ENCODE results near the gene CLDN9.
"Not testable (repeated sequence)": the region's sequence is repeated elsewhere in the genome, so short reads cannot be mapped to it uniquely, and the experiment has no call there.

Gene CLDN9

DNA sequence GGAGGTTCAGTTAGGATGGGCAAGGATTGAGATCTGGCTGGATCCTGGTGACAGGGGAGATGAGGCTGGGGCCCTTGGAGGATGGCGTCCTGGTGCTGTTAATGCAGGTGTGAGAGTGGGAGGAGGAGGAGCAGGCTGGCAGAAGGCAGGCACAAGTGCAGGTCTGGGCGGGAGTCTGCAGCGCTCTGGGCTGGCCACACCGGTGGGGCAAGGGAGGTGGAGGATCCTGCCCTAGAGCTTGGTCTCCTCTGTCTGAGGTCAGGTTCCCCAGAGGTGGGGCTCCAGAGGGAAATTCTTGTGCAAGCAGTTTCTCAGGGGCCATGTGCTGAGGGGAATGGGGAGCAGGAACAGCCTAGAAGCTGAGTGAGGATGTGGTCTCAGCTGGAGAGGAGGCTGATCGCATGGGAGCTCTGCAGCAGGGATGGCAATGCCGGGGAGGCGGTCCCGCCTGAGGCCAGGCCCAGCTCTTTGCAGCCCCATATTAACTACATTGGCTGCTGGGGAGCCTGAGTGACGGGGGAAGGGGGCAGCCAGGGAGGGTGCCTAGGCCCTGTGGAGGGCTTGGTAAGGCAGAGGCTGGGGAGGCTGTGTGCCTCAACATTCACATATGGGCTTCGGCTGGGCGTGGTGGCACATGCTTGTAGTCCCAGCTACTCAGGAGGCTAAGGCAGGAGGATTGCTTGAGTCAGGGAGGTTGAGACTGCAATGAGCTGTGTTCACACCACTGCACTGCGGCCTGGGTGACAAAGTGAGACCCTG lies 40.0 kb downstream of the CLDN9 start:
- not testable (repeated sequence) for H3K9me3 ChIP-seq (ENCODE audit: control insufficient read depth, insufficient read depth, low read length); H3K9ac ChIP-seq (ENCODE audit: low read depth, low read length); H3K36me3 ChIP-seq (ENCODE audit: insufficient read depth, low read length); H3K4me1 ChIP-seq (ENCODE audit: insufficient read depth, low read length)

DNA sequence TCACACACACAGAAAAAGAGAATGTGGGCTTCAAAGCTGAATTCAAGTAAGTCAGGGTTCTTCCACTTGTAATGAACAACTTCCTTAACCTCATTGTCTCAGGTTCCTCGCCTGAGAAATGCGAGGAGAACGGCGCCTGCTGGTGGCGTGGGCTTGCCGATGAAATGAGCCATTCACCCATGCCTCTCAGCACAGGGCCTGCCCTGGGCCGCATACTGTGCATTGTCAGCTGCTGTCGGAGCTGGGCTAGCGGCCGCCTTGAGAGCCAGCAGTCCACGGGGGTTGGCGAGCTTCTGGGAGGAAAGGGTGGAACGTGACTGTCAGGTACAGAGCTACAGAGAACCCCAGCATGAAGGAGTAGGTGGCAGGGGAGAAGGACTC lies 40.6 kb downstream of the CLDN9 start:
- not testable (repeated sequence) for H3K36me3 ChIP-seq (ENCODE audit: insufficient read depth, low read length); H3K4me1 ChIP-seq (ENCODE audit: insufficient read depth, low read length); H3K9me3 ChIP-seq (ENCODE audit: control insufficient read depth, insufficient read depth, low read length); H3K9ac ChIP-seq (ENCODE audit: low read depth, low read length)

DNA sequence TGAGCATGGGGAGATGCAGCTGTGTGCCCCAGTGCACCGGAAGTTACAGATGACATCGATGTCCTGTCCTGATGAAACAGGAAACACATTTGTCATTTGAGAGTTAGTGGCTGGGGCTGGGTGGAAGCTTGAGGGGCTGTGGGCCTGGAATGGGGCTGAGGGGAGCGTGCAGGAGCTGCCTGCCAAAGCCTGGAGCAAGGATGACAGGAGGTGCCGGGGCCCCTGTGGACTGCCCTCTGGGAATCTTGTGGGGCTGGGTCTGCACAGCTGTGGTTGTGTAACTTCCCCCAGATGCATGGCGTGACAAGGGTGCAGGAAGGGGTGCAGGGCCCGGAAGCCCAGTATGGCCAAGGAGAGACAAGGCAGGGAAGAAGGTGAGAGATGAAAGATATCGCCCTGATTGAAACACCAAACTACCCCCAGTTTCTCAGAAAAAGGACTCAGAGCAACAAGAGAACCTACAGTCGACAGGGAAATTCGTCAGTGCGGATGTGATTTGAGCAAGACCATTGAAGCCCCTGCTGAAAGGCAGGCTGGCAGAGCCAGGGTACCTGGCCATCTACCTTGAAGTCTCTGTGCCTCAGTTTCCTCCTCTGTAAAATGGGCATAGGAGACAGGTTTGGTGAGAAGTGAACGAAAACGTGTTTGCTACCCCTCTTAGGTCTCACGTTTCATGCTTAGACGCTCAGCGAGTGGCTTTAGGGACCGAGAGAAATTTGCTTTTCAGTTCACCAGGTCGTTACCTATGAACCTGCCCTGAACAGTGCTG lies 42.4 kb downstream of the CLDN9 start:
- Histone ChIP-seq H3K9me3 (ENCODE audit: control insufficient read depth, insufficient read depth, low read length) (no peaks in the 10 kb centered on the region), H3K4me1 (ENCODE audit: insufficient read depth, low read length) (no peaks in the 10 kb centered on the region; the same call in 1 of the 2 replicates), H3K36me3 (ENCODE audit: insufficient read depth, low read length) (no peaks in the 10 kb centered on the region), H3K9ac (ENCODE audit: low read depth, low read length) (no peak overlapping the region)

DNA sequence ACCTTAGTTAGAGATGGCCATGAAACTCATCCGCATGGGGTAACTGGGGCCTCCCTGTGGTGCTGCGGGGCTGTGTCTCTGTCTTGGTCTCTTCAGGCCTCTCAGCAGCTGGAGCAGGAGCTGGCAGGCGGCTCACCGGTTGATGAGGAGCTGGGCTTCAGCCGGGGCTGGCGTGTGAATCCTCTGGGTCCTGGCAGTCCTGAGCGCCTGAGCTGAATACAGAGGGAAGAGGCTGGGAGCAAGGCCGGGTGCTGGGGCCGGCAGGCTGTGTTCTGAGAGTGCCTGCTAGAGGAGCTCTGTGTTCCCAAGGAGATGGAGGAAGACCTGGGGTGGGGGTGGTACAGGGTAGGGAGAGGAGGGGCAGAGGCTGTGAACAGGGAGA lies 43.0 kb downstream of the CLDN9 start:
- not testable (repeated sequence) for H3K36me3 ChIP-seq (ENCODE audit: insufficient read depth, low read length)

DNA sequence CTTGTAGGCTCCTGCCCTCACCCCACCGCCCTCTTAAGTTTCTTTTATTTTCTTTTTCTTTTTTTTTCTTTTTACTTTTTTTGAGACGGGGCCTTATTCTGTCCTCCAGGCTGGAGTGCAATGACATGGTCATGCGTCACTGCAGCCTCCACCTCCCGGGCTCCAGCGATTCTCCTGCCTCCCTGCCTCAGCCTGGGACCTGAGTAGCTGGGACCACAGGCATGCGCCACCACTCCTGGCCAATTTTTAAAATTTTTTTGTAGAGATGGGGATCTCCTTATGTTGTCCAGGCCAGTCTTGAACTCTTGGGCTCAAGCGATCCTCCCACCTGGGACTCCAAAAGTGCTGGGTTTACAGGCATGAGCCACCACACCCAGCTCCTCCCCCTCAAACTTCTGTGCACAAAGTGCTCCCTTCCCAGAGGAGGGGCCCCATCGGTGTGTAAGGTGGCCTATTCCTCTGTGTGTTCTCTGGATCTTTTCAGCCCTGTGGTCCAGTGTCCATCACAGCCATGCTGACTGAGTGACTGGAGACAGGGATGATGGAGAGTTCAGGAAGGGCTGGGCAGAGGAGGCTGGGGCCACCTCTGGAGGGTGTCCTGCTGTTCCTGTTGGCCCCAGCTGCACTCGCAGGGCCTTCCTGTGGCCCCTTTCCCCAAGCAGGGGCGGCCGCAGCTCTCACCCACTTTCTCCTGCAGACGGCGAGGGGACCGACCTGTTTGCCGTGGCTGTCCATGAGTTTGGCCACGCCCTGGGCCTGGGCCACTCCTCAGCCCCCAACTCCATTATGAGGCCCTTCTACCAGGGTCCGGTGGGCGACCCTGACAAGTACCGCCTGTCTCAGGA lies 43.8 kb downstream of the CLDN9 start:
- H3K36me3 ChIP-seq (ENCODE audit: insufficient read depth, low read length), result no peaks in the 10 kb centered on the region
- no peaks in the 10 kb centered on the region for H3K9me3 ChIP-seq (ENCODE audit: control insufficient read depth, insufficient read depth, low read length)
- H3K9ac ChIP-seq (ENCODE audit: low read depth, low read length), result no peak overlapping the region
- H3K4me1 ChIP-seq (ENCODE audit: insufficient read depth, low read length), result no peaks in the 10 kb centered on the region; the same call in 1 of the 2 replicates

More for the DNA sequence above, 43.0 kb downstream of the CLDN9 start:
- H3K9ac ChIP-seq (ENCODE audit: low read depth, low read length); H3K9me3 ChIP-seq (ENCODE audit: control insufficient read depth, insufficient read depth, low read length); H3K4me1 ChIP-seq (ENCODE audit: insufficient read depth, low read length): not testable (repeated sequence)

DNA sequence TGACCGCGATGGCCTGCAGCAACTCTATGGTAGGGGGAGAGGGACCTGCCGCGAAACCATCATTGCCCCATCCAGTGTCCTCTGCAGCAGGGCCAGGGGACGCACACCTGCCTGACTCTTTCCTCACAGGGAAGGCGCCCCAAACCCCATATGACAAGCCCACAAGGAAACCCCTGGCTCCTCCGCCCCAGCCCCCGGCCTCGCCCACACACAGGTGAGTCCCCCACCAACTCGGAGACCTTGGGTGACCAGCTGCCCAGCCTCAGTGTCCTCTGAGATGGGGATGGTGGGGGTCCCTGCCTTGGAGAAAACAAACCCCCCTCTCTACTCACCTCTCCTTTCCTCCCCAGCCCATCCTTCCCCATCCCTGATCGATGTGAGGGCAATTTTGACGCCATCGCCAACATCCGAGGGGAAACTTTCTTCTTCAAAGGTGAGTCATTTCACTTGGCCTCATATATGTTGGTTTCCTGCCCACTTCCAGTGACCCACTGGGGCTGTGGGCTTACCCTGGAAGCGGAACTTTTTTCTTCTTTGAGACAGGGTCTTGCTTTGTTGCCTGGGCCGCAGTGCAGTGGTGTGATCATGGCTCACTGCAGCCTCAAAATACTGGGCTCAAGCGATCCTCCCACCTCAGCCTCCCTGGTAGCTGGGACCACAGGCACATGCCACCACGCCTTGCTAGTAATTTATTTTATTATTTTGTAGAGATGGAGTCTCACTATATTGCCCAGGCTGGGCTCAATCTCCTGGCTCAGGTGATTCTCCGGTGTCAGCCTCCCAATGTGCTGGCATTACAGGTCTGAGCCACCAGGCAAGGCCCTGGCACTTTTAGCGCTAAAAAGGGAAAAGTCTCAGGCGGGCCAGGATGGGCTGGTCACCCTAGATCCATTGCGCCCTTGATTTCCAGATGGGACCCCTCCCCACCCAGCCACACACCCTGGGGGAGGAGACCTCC lies 44.7 kb downstream of the CLDN9 start:
- Histone ChIP-seq H3K9me3 (ENCODE audit: control insufficient read depth, insufficient read depth, low read length) (no peaks in the 10 kb centered on the region), H3K9ac (ENCODE audit: low read depth, low read length) (peak overlapping the region; percentile 81; the same call in 1 of the 2 replicates), H3K36me3 (ENCODE audit: insufficient read depth, low read length) (no peaks in the 10 kb centered on the region), H3K4me1 (ENCODE audit: insufficient read depth, low read length) (no peaks in the 10 kb centered on the region; the same call in 1 of the 2 replicates)

DNA sequence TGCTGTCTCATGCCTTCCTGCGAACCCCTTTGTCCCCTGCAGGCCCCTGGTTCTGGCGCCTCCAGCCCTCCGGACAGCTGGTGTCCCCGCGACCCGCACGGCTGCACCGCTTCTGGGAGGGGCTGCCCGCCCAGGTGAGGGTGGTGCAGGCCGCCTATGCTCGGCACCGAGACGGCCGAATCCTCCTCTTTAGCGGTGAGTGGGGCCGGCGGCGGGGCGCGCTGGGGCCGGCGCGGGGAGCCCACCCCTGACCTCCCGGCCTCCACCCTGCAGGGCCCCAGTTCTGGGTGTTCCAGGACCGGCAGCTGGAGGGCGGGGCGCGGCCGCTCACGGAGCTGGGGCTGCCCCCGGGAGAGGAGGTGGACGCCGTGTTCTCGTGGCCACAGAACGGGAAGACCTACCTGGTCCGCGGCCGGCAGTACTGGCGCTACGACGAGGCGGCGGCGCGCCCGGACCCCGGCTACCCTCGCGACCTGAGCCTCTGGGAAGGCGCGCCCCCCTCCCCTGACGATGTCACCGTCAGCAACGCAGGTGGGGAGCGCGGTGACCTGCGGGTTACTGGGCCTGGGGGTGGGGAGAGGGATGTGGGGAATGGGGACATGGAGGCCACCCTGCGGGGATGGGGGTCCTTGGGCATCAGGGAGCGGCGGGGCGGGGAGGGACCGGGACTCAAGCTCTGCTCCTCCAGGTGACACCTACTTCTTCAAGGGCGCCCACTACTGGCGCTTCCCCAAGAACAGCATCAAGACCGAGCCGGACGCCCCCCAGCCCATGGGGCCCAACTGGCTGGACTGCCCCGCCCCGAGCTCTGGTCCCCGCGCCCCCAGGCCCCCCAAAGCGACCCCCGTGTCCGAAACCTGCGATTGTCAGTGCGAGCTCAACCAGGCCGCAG lies 45.7 kb downstream of the CLDN9 start:
- Histone ChIP-seq H3K4me1 (ENCODE audit: insufficient read depth, low read length) (no peaks in the 10 kb centered on the region; the same call in 1 of the 2 replicates), H3K9ac (ENCODE audit: low read depth, low read length) (peak overlapping the region; percentile 81), H3K9me3 (ENCODE audit: control insufficient read depth, insufficient read depth, low read length) (no peaks in the 10 kb centered on the region), H3K36me3 (ENCODE audit: insufficient read depth, low read length) (no peaks in the 10 kb centered on the region)

DNA sequence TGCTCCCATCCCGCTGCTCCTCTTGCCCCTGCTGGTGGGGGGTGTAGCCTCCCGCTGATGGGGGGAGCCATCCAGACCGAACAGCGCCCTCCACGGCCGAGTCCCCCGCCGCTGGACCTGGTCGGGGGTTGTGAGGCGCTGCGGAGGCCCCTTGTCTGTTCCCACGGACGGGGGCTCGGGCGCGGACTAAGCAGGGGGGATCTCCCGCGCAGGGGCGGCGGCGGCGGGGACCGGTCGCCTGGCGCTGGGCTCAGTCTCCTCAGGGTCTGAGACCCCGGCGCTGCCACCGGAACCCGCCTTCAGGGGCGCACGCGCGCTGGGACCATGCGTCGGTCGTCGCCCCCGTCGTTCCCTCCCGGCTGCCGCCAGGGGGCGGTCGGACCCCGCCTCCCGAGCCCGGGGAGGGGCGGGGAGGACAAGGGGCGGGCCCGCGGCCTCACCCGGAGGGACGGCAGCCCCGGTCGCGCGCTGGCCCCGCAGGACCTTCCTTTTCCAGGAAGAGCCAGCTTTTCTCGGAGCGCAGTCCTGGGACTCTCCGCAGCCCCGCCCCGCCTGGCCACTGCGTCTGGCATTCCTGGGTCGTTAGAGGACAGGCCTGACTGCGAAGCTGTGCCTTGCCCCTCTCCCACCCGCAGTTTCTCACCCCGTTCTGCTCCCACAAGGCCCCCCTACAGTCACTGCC lies 46.5 kb downstream of the CLDN9 start:
- no peaks in the 10 kb centered on the region; the same call in 1 of the 2 replicates for H3K4me1 ChIP-seq (ENCODE audit: insufficient read depth, low read length)
- no peaks in the 10 kb centered on the region for H3K36me3 ChIP-seq (ENCODE audit: insufficient read depth, low read length)
- H3K9me3 ChIP-seq (ENCODE audit: control insufficient read depth, insufficient read depth, low read length), result no peaks in the 10 kb centered on the region
- peak overlapping the region; percentile 81 for H3K9ac ChIP-seq (ENCODE audit: low read depth, low read length)

DNA sequence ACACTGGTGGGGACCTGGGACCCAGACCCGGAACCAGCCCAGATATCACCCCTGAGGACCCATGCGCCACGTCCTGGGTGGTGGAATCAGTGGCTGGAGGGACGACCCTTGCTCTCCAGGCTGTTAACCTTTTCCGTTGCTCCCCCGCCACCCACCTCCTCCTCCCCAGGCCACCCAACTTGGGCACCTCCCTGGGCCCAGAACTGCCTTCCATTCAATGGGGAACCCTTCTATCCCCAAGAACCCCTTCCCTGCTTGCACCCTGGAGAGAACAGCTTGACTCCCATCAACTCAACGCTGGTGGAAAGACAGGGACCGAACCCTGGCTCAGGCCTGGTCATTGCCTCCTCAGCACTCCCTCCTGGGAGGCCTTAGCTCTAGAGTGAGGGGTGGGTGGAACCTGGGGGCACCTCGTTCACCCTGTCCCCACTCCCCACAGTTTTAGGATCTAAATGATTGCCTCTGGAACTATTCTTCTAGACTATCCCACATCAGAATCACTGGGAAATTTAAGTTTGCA lies 47.1 kb downstream of the CLDN9 start:
- Histone ChIP-seq H3K36me3 (ENCODE audit: insufficient read depth, low read length) (no peaks in the 10 kb centered on the region), H3K4me1 (ENCODE audit: insufficient read depth, low read length) (peaks cover 2% of the 10 kb centered on the region; the same call in 1 of the 2 replicates), H3K9me3 (ENCODE audit: control insufficient read depth, insufficient read depth, low read length) (no peaks in the 10 kb centered on the region), H3K9ac (ENCODE audit: low read depth, low read length) (peak overlapping the region; percentile 37; the same call in 1 of the 2 replicates)

DNA sequence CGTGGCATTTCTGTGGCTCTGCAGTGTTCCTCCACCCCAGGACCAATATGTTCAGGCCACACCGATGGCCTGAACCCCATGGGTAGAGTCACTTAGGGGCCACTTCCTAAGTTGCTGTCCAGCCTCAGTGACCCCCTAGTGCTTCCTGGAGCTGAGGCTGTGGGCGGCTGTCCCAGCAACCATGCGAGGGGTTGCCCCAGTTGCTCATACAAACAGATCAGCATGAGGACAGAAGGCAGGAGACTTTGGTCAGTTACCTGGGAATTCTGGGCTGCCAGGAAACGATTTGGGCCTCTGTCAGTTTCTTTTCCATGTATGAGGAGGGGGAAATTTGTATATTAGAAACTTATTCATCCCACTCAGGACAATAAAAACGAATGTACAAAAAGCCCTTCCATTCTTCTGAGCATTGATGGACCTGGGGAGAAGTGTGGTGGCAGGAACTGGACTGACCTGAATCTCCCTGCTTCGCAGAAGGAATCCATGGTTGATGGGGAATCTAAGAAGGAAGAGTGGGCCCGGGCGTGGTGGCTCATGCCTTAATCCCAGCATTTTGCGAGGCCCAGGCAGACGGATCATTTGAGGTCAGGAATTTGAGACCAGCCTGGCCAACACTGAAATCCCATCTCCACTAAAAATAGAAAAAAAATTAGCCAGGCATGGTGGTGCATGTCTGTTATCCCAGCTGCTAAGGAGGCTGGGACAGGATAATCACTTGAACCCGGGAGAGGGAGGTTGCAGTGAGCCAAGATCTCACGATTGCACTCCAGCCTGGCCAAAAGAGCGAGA lies 47.8 kb downstream of the CLDN9 start:
- Histone ChIP-seq H3K9ac (ENCODE audit: low read depth, low read length) (no peak overlapping the region), H3K9me3 (ENCODE audit: control insufficient read depth, insufficient read depth, low read length) (no peaks in the 10 kb centered on the region), H3K36me3 (ENCODE audit: insufficient read depth, low read length) (no peaks in the 10 kb centered on the region), H3K4me1 (ENCODE audit: insufficient read depth, low read length) (peaks cover 10% of the 10 kb centered on the region; the same call in 1 of the 2 replicates)

DNA sequence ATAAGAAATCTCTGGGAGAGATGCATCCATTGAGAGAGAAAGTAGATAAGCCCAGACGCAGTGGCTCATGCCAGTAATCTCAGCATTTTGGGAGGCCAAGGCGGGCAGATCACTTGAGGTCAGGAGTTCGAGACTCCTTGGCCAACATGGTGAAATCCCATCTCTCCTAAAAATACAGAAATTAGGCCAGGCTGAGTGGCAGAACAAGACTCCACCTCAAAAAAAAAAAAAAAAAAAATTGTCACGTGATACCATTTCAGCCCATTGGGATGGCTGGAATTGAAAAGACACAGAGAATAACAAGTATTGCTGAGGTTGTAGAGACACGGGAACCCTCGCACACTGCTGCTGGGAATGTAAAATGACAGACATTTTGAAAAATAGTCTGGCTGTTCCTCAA lies 49.8 kb downstream of the CLDN9 start:
- Histone ChIP-seq H3K9me3 (ENCODE audit: control insufficient read depth, insufficient read depth, low read length) (no peaks in the 10 kb centered on the region), H3K4me1 (ENCODE audit: insufficient read depth, low read length) (peaks cover 11% of the 10 kb centered on the region; the same call in 1 of the 2 replicates), H3K9ac (ENCODE audit: low read depth, low read length) (no peak overlapping the region)

More for the DNA sequence above, 49.8 kb downstream of the CLDN9 start:
- no peaks in the 10 kb centered on the region for H3K36me3 ChIP-seq (ENCODE audit: insufficient read depth, low read length)

Measured in ES-I3 (cell line).